ENCODE measurements around the gene SLC25A19. TPM values are rescaled to one million over a fixed set of nuclear protein-coding genes. Genes with fewer than 3 reads are reported as not detected.

SLC25A19 gene
- total RNA-seq, 1 donor from 2014 or later = 17.8 TPM

GRCh38 chr17:75244133-75244866 is 44.9 kb downstream of the SLC25A19 start:
- H3K27ac Mint-ChIP-seq = no peak overlapping the region
- H3K4me1 Mint-ChIP-seq (ENCODE audit: unreplicated experiment) = no peaks in the 10 kb centered on the region
- H3K36me3 Mint-ChIP-seq = peaks cover 3% of the 10 kb centered on the region
- no peaks in the 10 kb centered on the region for H3K27me3 Mint-ChIP-seq
- no peaks in the 10 kb centered on the region for H3K9me3 Mint-ChIP-seq
- TF ChIP-seq CTCF (conservative IDR thresholded peaks at IDR 0.05) = no peak
- no peak for DNase-seq (ENCODE audit: extremely low spot score, unreplicated experiment)
- H3K4me3 Mint-ChIP-seq = no peak overlapping the region

GRCh38 chr17:75242461-75243042 is 46.7 kb downstream of the SLC25A19 start:
- H3K36me3 Mint-ChIP-seq = peaks cover 9% of the 10 kb centered on the region
- TF ChIP-seq CTCF (conservative IDR thresholded peaks at IDR 0.05) = no peak

GRCh38 chr17:75241996-75242460 is 47.2 kb downstream of the SLC25A19 start:
- Mint-ChIP-seq H3K27me3 (no peaks in the 10 kb centered on the region), H3K27ac (peak overlapping the region; percentile 47)
- DNase-seq (ENCODE audit: extremely low spot score, unreplicated experiment) = no peak

More at GRCh38 chr17:75242461-75243042, 46.7 kb downstream of the SLC25A19 start:
- no peaks in the 10 kb centered on the region for H3K27me3 Mint-ChIP-seq
- no peak overlapping the region for H3K27ac Mint-ChIP-seq
- DNase-seq (ENCODE audit: extremely low spot score, unreplicated experiment) = no peak
- no peak overlapping the region for H3K4me3 Mint-ChIP-seq
- peaks cover 5% of the 10 kb centered on the region for H3K4me1 Mint-ChIP-seq (ENCODE audit: unreplicated experiment)
- H3K9me3 Mint-ChIP-seq = no peaks in the 10 kb centered on the region

GRCh38 chr17:75241502-75241901 is 47.7 kb downstream of the SLC25A19 start:
- peaks cover 5% of the 10 kb centered on the region for H3K4me1 Mint-ChIP-seq (ENCODE audit: unreplicated experiment)
- no peak for TF ChIP-seq CTCF (conservative IDR thresholded peaks at IDR 0.05)

More at GRCh38 chr17:75241996-75242460, 47.2 kb downstream of the SLC25A19 start:
- H3K4me1 Mint-ChIP-seq (ENCODE audit: unreplicated experiment) = peaks cover 5% of the 10 kb centered on the region
- H3K4me3 Mint-ChIP-seq = no peak overlapping the region
- H3K36me3 Mint-ChIP-seq = peaks cover 9% of the 10 kb centered on the region
- no peak for TF ChIP-seq CTCF (conservative IDR thresholded peaks at IDR 0.05)
- no peaks in the 10 kb centered on the region for H3K9me3 Mint-ChIP-seq

GRCh38 chr17:75241143-75241430 is 48.1 kb downstream of the SLC25A19 start:
- Mint-ChIP-seq H3K27ac (no peak overlapping the region), H3K9me3 (no peaks in the 10 kb centered on the region), H3K27me3 (no peaks in the 10 kb centered on the region), H3K36me3 (peaks cover 9% of the 10 kb centered on the region), H3K4me3 (no peak overlapping the region), H3K4me1 (ENCODE audit: unreplicated experiment) (peaks cover 5% of the 10 kb centered on the region)
- TF ChIP-seq CTCF (conservative IDR thresholded peaks at IDR 0.05) = no peak
- no peak for DNase-seq (ENCODE audit: extremely low spot score, unreplicated experiment)

More at GRCh38 chr17:75241502-75241901, 47.7 kb downstream of the SLC25A19 start:
- H3K36me3 Mint-ChIP-seq = peaks cover 9% of the 10 kb centered on the region
- H3K27me3 Mint-ChIP-seq = no peaks in the 10 kb centered on the region
- no peak overlapping the region for H3K4me3 Mint-ChIP-seq
- H3K27ac Mint-ChIP-seq = peak overlapping the region; percentile 47
- no peaks in the 10 kb centered on the region for H3K9me3 Mint-ChIP-seq
- no peak for DNase-seq (ENCODE audit: extremely low spot score, unreplicated experiment)

Measured in type B pancreatic cell (in vitro differentiated cells).